ENCODE results near the gene KPNA4. TPM values are rescaled to one million over a fixed set of nuclear protein-coding genes. Genes with fewer than 3 reads are reported as not detected.

The KPNA4 gene
- 28.6 to 34.8 TPM (median 32.8 TPM) in 5 replicates for total RNA-seq (2022; extraction: Qiagen RNA extraction; ENCODE audit: low read depth)

GRCh38 chr3:160565442-160566403 is at the start of gene KPNA4:
TSS of gene KPNA4 (minus strand) at chr3:160565571. CDS start at chr3:160565282, 289 bp downstream.

GRCh38 chr3:160449636-160450598 is 115.5 kb downstream of the KPNA4 start, which contains the start of gene TRIM59:
TSS of gene TRIM59 (minus strand) at chr3:160449786. CDS start at chr3:160439183, 10,603 bp downstream.

Other genes with a start within 250 kb of the KPNA4 start
- gene IFT80, start 166.3 kb downstream of the KPNA4 start, total RNA-seq (2022; extraction: Qiagen RNA extraction; ENCODE audit: low read depth): 6.2 to 19.0 TPM (median 12.9 TPM) in 5 replicates
- 65.6 to 98.5 TPM (median 96.3 TPM) in 5 replicates for gene SMC4, start 165.9 kb downstream of the KPNA4 start, total RNA-seq (2022; extraction: Qiagen RNA extraction; ENCODE audit: low read depth)
- 4.9 to 10.7 TPM (median 8.6 TPM) in 5 replicates for gene TRIM59, start 115.8 kb downstream of the KPNA4 start, total RNA-seq (2022; extraction: Qiagen RNA extraction; ENCODE audit: low read depth)
- gene ARL14, start 111.6 kb upstream of the KPNA4 start, total RNA-seq (2022; extraction: Qiagen RNA extraction; ENCODE audit: low read depth): 0.57 to 1.2 TPM (median 1.0 TPM) in 5 replicates
- 0.34 to 0.59 TPM (median 0.48 TPM) in 5 replicates for gene PPM1L, start 190.7 kb upstream of the KPNA4 start, total RNA-seq (2022; extraction: Qiagen RNA extraction; ENCODE audit: low read depth)